Osteoblast (primary cell): Measurements from ENCODE around the gene LCLAT1. TPM values are rescaled to one million over a fixed set of nuclear protein-coding genes. Genes with fewer than 3 reads are reported as not detected.

Experiments used
- DNase-seq: peaks from one replicate; pipeline ENCODE4 v3.0.0; 2011; ENCODE audit warnings: low spot score, mixed read lengths; ENCODE audit not compliant: insufficient read length; ENCODE audit errors: missing footprints
- H2AFZ ChIP-seq: 2 replicates; pipeline ENCODE4 v1.6.0; 2011; ENCODE audit warnings: mild to moderate bottlenecking, low read length
- H3K27ac ChIP-seq: 2 replicates; pipeline ENCODE4 v1.5.1; 2011; ENCODE audit warnings: mild to moderate bottlenecking, low read depth, low read length, moderate library complexity
- H3K27me3 ChIP-seq: 2 replicates; pipeline ENCODE4 v1.6.0; 2012; ENCODE audit warnings: mild to moderate bottlenecking, control low read depth, inconsistent platforms, low read length, moderate library complexity; ENCODE audit not compliant: insufficient read depth
- H3K36me3 ChIP-seq: 2 replicates; pipeline ENCODE4 v1.5.1; 2011; ENCODE audit warnings: mild to moderate bottlenecking, low read length, control low read depth, moderate library complexity; ENCODE audit not compliant: insufficient read depth
- H3K4me1 ChIP-seq: 2 replicates; pipeline ENCODE4 v1.5.1; 2011; ENCODE audit warnings: mild to moderate bottlenecking, low read length, control low read depth, moderate library complexity; ENCODE audit not compliant: insufficient read depth
- H3K4me2 ChIP-seq: 2 replicates; pipeline ENCODE4 v1.6.0; 2011; ENCODE audit warnings: mild to moderate bottlenecking, low read length; ENCODE audit not compliant: insufficient read depth
- H3K4me3 ChIP-seq: fragments of 200-600 bp; sonication (generic); 3 replicates; pipeline ENCODE4 v1.5.1; 2012; ENCODE audit warnings: mild to moderate bottlenecking, low read length, inconsistent platforms; ENCODE audit not compliant: insufficient read depth
- H3K79me2 ChIP-seq: 2 replicates; pipeline ENCODE4 v1.6.0; 2012; ENCODE audit warnings: mild to moderate bottlenecking, low read length, control low read depth, inconsistent platforms; ENCODE audit not compliant: insufficient read depth
- H3K9me3 ChIP-seq: 2 replicates; pipeline ENCODE4 v1.5.1; 2011; ENCODE audit warnings: low read depth, low read length, control low read depth
- H4K20me1 ChIP-seq: 2 replicates; pipeline ENCODE4 v1.6.0; 2012; ENCODE audit warnings: mild to moderate bottlenecking, low read length, control low read depth; ENCODE audit not compliant: insufficient read depth
- CTCF ChIP-seq: IDR thresholded peaks from 2 replicates; pipeline ENCODE4 v1.5.1; 2011; ENCODE audit warnings: mild to moderate bottlenecking, low read depth, low read length, moderate library complexity; ENCODE audit errors: extremely low read depth
- total RNA-seq: library from RNA; depleted of rRNA; stranded (reverse); fragments of >200 nt; gene quantifications from 2 replicates; pipeline ENCODE4 v1.2.3, GENCODE V29; 2012

LCLAT1 gene
- total RNA-seq, 1 donor: 29.7 TPM

GRCh38 chr2:30402441-30403182, 44.4 kb upstream of the LCLAT1 start:
- no peak for TF ChIP-seq CTCF
- Histone ChIP-seq H3K4me1 (peaks cover 3% of the 10 kb centered on the region), H4K20me1 (no peaks in the 10 kb centered on the region), H2AFZ (no peak overlapping the region), H3K27ac (no peak overlapping the region), H3K36me3 (no peaks in the 10 kb centered on the region), H3K4me2 (no peak overlapping the region), H3K9me3 (no peaks in the 10 kb centered on the region), H3K27me3 (peaks cover 3% of the 10 kb centered on the region), H3K4me3 (no peak overlapping the region), H3K79me2 (no peaks in the 10 kb centered on the region)
- DNase-seq: no peak

GRCh38 chr2:30403592-30404312, 43.3 kb upstream of the LCLAT1 start:
- TF ChIP-seq CTCF: no peak
- H3K27me3 ChIP-seq: peaks cover 3% of the 10 kb centered on the region
- H2AFZ ChIP-seq: no peak overlapping the region
- H3K36me3 ChIP-seq: no peaks in the 10 kb centered on the region
- no peak overlapping the region for H3K4me2 ChIP-seq
- H3K27ac ChIP-seq: no peak overlapping the region
- no peaks in the 10 kb centered on the region for H3K9me3 ChIP-seq
- no peak for DNase-seq
- peaks cover 14% of the 10 kb centered on the region for H3K4me1 ChIP-seq
- H3K79me2 ChIP-seq: no peaks in the 10 kb centered on the region
- no peak overlapping the region for H3K4me3 ChIP-seq
- no peaks in the 10 kb centered on the region for H4K20me1 ChIP-seq

- H2AFZ ChIP-seq: no peak overlapping the region
- H3K9me3 ChIP-seq: no peaks in the 10 kb centered on the region
- no peak for TF ChIP-seq CTCF
- H3K79me2 ChIP-seq: no peaks in the 10 kb centered on the region
- DNase-seq: no peak
- no peaks in the 10 kb centered on the region for H3K36me3 ChIP-seq
- no peak overlapping the region for H3K4me2 ChIP-seq
- H4K20me1 ChIP-seq: no peaks in the 10 kb centered on the region
- peaks cover 3% of the 10 kb centered on the region for H3K27me3 ChIP-seq
- H3K4me1 ChIP-seq: peaks cover 22% of the 10 kb centered on the region
- no peak overlapping the region for H3K4me3 ChIP-seq
- no peak overlapping the region for H3K27ac ChIP-seq
Observed at GRCh38 chr2:30404319-30405259, 42.5 kb upstream of the LCLAT1 start.

GRCh38 chr2:30405260-30405605, 41.8 kb upstream of the LCLAT1 start:
- no peak overlapping the region for H3K4me2 ChIP-seq
- H4K20me1 ChIP-seq: no peaks in the 10 kb centered on the region
- no peaks in the 10 kb centered on the region for H3K79me2 ChIP-seq
- H3K36me3 ChIP-seq: no peaks in the 10 kb centered on the region
- no peaks in the 10 kb centered on the region for H3K9me3 ChIP-seq
- TF ChIP-seq CTCF: no peak
- H2AFZ ChIP-seq: no peak overlapping the region
- no peak for DNase-seq
- no peaks in the 10 kb centered on the region for H3K27me3 ChIP-seq
- H3K4me1 ChIP-seq: peaks cover 29% of the 10 kb centered on the region
- no peak overlapping the region for H3K27ac ChIP-seq
- H3K4me3 ChIP-seq: no peak overlapping the region
